ENCODE measurements around the gene CEACAM21.

- no peak for TF ChIP-seq CTCF (IDR thresholded peaks at IDR 0.05)
- TF ChIP-seq POLR2A (IDR thresholded peaks at IDR 0.05) = no peak
Observed at GRCh38 chr19:41615207-41615606, 39.2 kb downstream of the CEACAM21 start.

Data from Peyer's patch (tissue), 4 donors.